Stimulated activated CD4-positive, alpha-beta T cell treated with anti-CD3 and anti-CD28 coated beads, Interleukin-2, amount 100 ng/mL, for 24 hours (primary cell): ENCODE measurements around the gene TESPA1.
A peak's percentile ranks its signal among the peaks of the same experiment; 100 is the strongest.

Source experiments
- DNase-seq, 2 donors: peaks; one replicate each; pipeline ENCODE4 v3.0.0-alpha.2; 2020

Gene TESPA1

GRCh38 chr12:54941659-54942058 is 42.9 kb downstream of the TESPA1 start:
- no peak for DNase-seq

GRCh38 chr12:54940727-54941315 is 43.7 kb downstream of the TESPA1 start:
- no peak for DNase-seq

GRCh38 chr12:54937929-54938328 is 46.6 kb downstream of the TESPA1 start:
- no peak for DNase-seq

- no peak for DNase-seq
Measured at GRCh38 chr12:54937376-54937775, 47.2 kb downstream of the TESPA1 start.

GRCh38 chr12:54936736-54937135 is 47.8 kb downstream of the TESPA1 start:
- DNase-seq: no peak

GRCh38 chr12:54935235-54935951 is 49.2 kb downstream of the TESPA1 start:
- DNase-seq: peak; percentile 44 to 52

- no peak for DNase-seq
Measured at GRCh38 chr12:54934419-54934818, 50.1 kb downstream of the TESPA1 start.

- DNase-seq: no peak
Measured at GRCh38 chr12:54933376-54933775, 51.2 kb downstream of the TESPA1 start.

- DNase-seq: no peak
Measured at GRCh38 chr12:54932691-54933090, 51.9 kb downstream of the TESPA1 start.

GRCh38 chr12:54932038-54932437 is 52.5 kb downstream of the TESPA1 start:
- no peak for DNase-seq

GRCh38 chr12:54929998-54930397 is 54.6 kb downstream of the TESPA1 start:
- no peak for DNase-seq

GRCh38 chr12:54926246-54926645 is 58.3 kb downstream of the TESPA1 start:
- no peak for DNase-seq

- DNase-seq: no peak
Measured at GRCh38 chr12:54924972-54925707, 59.4 kb downstream of the TESPA1 start.

- no peak for DNase-seq
Measured at GRCh38 chr12:54917001-54917488, 67.5 kb downstream of the TESPA1 start.
